HEK293 (cell line): ENCODE measurements around the gene CNTFR.

Experiments
- CTCF ChIP-seq: fragments of 450-650 bp; formaldehyde crosslinking; IDR thresholded peaks from 2 replicates; pipeline ENCODE4 v1.5.1; 2016; ENCODE audit warnings: missing biosample characterization, missing genetic modification characterization
- ZBTB8A ChIP-seq: fragments of 450-650 bp; formaldehyde crosslinking; IDR thresholded peaks from 2 replicates; pipeline ENCODE4 v1.5.1; 2016; ENCODE audit warnings: missing biosample characterization, missing genetic modification characterization

GRCh38 chr9:34506623-34507022, 82.9 kb downstream of the CNTFR start:
- TF ChIP-seq ZBTB8A (tag by site-specific recombination) (no peak), CTCF (tag by site-specific recombination) (no peak)
